Spleen (tissue), 7 donors: ENCODE results near the gene EFNA2.

Experiments
- CTCF ChIP-seq, 11 experiments: fragments of 200-600 bp in 7 of 11; fragments of 450-650 bp in 4 of 11; sonication (generic) in 4 of 11; IDR thresholded peaks in 8 of 11; conservative IDR thresholded peaks in 3 of 11; 1 replicate in 7 of 11; 2 replicates in 4 of 11; pipeline versions ENCODE4 v1.4.0 to v1.8.0; 2016 to 2021; ENCODE audit warnings: antibody characterized with exemption in 11 of 11, inconsistent platforms in 4 of 11, mild to moderate bottlenecking in 1 of 11
- POLR2A ChIP-seq, 3 donors: fragments of 450-650 bp; IDR thresholded peaks; one replicate each; pipeline ENCODE4 v1.5.1; 2017; ENCODE audit warnings: antibody characterized with exemption in 3 of 3, mild to moderate bottlenecking in 1 of 3
- donor health status: DM: no; HTN: no; CAD: no; lungs with moderate emphysema.
- donor health status: DM: no; HTN: no; CAD: no.
- donor health status: DM: no; HTN: no; CAD: no.

GRCh38 chr19:1288226-1288612, 2.5 kb downstream of the EFNA2 start:
- TF ChIP-seq CTCF (IDR thresholded peaks at IDR 0.05 in 8 of 11, conservative IDR thresholded peaks at IDR 0.05 in 3 of 11) = no peak
- TF ChIP-seq POLR2A (IDR thresholded peaks at IDR 0.05) = no peak
